H1 (cell line): Measurements from ENCODE around the gene SRRM4. TPM values are rescaled to one million over a fixed set of nuclear protein-coding genes. Genes with fewer than 3 reads are reported as not detected.

Source experiments
- ASH2L ChIP-seq: fragments of 200-600, 300-600 bp; sonication (generic); IDR thresholded peaks from one replicate; pipeline ENCODE4 v1.7.1; 2017; ENCODE audit warnings: low read length
- BACH1 ChIP-seq: IDR thresholded peaks from 2 replicates; pipeline ENCODE4 v1.6.1; 2012; ENCODE audit warnings: low read length, improper control_type of control experiment
- CBX8 ChIP-seq: fragments of 300-800, 300-1000 bp; sonication (generic); IDR thresholded peaks from 2 replicates; pipeline ENCODE4 v1.7.1; 2016; ENCODE audit warnings: low read depth, low read length, borderline replicate concordance
- CTCF ChIP-seq, 3 experiments: IDR thresholded peaks; 1 replicate in 2 of 3; 2 replicates in 1 of 3; pipeline versions ENCODE4 v1.5.1 to v1.6.1; 2011; ENCODE audit warnings: low read length in 3 of 3, mild to moderate bottlenecking in 3 of 3, inconsistent platforms in 2 of 3, low read depth in 1 of 3, moderate library complexity in 1 of 3; ENCODE audit not compliant: insufficient read depth in 1 of 3; ENCODE audit errors: control extremely low read depth in 1 of 3
- EP300 ChIP-seq, 2 experiments: IDR thresholded peaks; 1 replicate in 1 of 2; 2 replicates in 1 of 2; pipeline ENCODE4 v1.6.1; 2011 to 2012; ENCODE audit warnings: low read depth in 2 of 2, low read length in 2 of 2, mild to moderate bottlenecking in 2 of 2, borderline replicate concordance in 1 of 2, inconsistent platforms in 1 of 2, moderate library complexity in 1 of 2
- GABPA ChIP-seq: IDR thresholded peaks from 2 replicates; pipeline ENCODE4 v1.6.1; 2011; ENCODE audit warnings: mild to moderate bottlenecking, low read length, moderate library complexity, borderline replicate concordance; ENCODE audit not compliant: insufficient read depth
- KDM1A ChIP-seq: fragments of 200-600, 300-600 bp; sonication (generic); IDR thresholded peaks from 2 replicates; pipeline ENCODE4 v1.7.1; 2016; ENCODE audit warnings: mild to moderate bottlenecking, low read length, borderline replicate concordance
- RBBP5 ChIP-seq: IDR thresholded peaks from 2 replicates; pipeline ENCODE4 v1.7.1; 2012; ENCODE audit warnings: low read depth, mild to moderate bottlenecking, inconsistent platforms, low read length, moderate library complexity, borderline replicate concordance
- RXRA ChIP-seq: IDR thresholded peaks from 2 replicates; pipeline ENCODE4 v1.6.1; 2011; ENCODE audit warnings: low read depth, mild to moderate bottlenecking, low read length, moderate library complexity; ENCODE audit not compliant: insufficient read depth
- TAF7 ChIP-seq: optimal IDR thresholded peaks from 2 replicates; pipeline ENCODE3; 2011; ENCODE audit warnings: low read depth, mild to moderate bottlenecking, inconsistent platforms, low read length, moderate library complexity, borderline replicate concordance
- YY1 ChIP-seq: IDR thresholded peaks from 2 replicates; pipeline ENCODE4 v1.6.1; 2011; ENCODE audit warnings: low read depth, mild to moderate bottlenecking, low read length
- polyA plus RNA-seq, 7 experiments: library from polyadenylated mRNA; depleted of rRNA in 3 of 7; stranded (reverse) in 5 of 7; unstranded in 2 of 7; fragments of >200 nt in 5 of 7; fragments of 200-250 nt in 2 of 7; gene quantifications; 1 replicate in 5 of 7; 2 replicates in 1 of 7; 4 replicates in 1 of 7; pipeline versions ENCODE4 v1.2.1 to v1.2.3, GENCODE V29; 2011 to 2013; ENCODE audit warnings: missing spikeins in 2 of 7, mixed read lengths in 2 of 7
- total RNA-seq: library from RNA; stranded (reverse); fragmentation: NEBNext Ultra II Directional; extraction: Animal tissue kit (Norgen Biotek cat#: 25700); gene quantifications from 2 replicates; pipeline ENCODE4 v1.2.1, GENCODE V29; 2021

The SRRM4 gene
- total and polyA plus RNA-seq, 2 of the 8 experiments (the other 6 are each of a cell fraction or from before 2014, with no cell fraction given), result 0.53 to 1.1 TPM

GRCh38 chr12:119145367-119145766, 164.0 kb downstream of the SRRM4 start (continued):
- TF ChIP-seq CTCF (IDR thresholded peaks at IDR 0.05; ENCODE audit: control extremely low read depth in 1 of 3, insufficient read depth in 1 of 3, low read depth in 1 of 3, low read length in 3 of 3), result peak in 2 of 3 experiments; percentile 24 to 49; a peak in 2 of 4 replicates
- TF ChIP-seq RBBP5, result no peak
- TF ChIP-seq GABPA, result no peak
- TF ChIP-seq BACH1, result no peak
- TF ChIP-seq YY1, result peak; percentile 77; the same call in 1 of the 2 replicates
- peak; percentile 68 for TF ChIP-seq ASH2L
- TF ChIP-seq RXRA, result 0 out of 2 replicates have a peak, but pooled peaks have one; percentile 29
- TF ChIP-seq EP300 (IDR thresholded peaks at IDR 0.05; ENCODE audit: borderline replicate concordance in 1 of 2, low read depth in 2 of 2, low read length in 2 of 2), result no peak
- TF ChIP-seq TAF7, result peak; percentile 15
- TF ChIP-seq KDM1A, result no peak
- TF ChIP-seq CBX8, result no peak
